Measurements from ENCODE around the gene IL5. TPM values are rescaled to one million over a fixed set of nuclear protein-coding genes. Genes with fewer than 3 reads are reported as not detected.

The IL5 gene
- not detected in 5 replicates for total RNA-seq (2022; extraction: Qiagen RNA extraction)

DNA sequence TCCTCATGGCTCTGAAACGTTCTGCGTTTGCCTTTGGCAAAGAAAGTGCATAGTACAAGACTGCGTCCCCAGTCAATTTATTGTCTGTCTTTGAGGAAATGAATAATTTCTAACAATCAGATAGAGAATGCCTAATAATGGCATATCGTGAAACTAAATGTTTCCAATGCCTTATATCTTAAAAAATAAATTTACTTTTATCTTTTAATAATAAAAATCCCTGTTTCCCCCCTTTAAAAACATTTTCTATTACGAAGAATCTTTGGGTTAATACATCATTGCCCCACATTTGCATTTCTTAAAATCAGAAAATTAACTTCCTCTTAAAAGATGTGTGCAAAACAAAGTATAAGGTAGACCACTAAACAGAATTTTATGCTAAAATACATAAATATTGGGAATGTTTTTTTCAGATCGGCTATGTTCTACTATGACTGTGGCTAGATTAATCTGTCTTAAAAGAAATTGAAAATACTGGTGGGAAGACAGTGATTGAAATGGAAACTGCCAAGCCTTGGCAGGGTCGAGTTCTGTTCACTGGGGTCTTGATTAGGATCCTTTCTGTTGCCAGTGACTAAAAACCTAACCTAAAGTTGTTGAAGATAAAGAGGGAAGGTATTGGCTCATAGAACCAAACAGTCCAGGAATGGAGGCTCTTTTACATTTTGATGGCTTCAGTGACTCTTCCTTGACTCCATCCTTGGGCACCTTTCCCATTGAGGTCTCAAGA is at the start of gene IL5:
Gene IL5 (minus strand): TSS at position 51 of the 730 bp plus-strand sequence. CDS start 44 bp downstream, at position 7.

DNA sequence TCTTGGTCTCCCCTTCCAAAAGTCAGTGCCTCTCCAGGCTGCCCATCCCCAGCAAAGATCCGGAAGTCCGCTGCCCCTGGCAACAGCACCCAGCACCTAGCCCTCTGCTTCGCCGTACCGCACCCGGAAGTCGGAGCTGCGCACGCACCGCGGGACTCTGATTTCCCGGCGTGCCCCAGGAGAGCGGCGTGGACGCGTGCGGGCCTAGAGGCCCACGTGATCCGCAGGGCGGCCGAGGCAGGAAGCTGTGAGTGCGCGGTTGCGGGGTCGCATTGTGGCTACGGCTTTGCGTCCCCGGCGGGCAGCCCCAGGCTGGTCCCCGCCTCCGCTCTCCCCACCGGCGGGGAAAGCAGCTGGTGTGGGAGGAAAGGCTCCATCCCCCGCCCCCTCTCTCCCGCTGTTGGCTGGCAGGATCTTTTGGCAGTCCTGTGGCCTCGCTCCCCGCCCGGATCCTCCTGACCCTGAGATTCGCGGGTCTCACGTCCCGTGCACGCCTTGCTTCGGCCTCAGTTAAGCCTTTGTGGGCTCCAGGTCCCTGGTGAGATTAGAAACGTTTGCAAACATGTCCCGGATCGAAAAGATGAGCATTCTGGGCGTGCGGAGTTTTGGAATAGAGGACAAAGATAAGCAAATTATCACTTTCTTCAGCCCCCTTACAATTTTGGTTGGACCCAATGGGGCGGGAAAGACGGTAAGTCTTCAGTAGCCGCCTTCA is 13.6 kb upstream of the IL5 start, which contains the start of gene RAD50:
Gene RAD50 (plus strand): TSS at position 215 of the 715 bp plus-strand sequence. CDS start 348 bp downstream, at position 563.

Other genes with a start within 250 kb of the IL5 start
- gene SLC22A4, start 249.1 kb downstream of the IL5 start, total RNA-seq (2022; extraction: Qiagen RNA extraction) = 5.3 to 5.7 TPM (median 5.5 TPM) in 5 replicates
- gene SLC22A5, start 173.8 kb downstream of the IL5 start, total RNA-seq (2022; extraction: Qiagen RNA extraction) = 45.6 to 49.9 TPM (median 47.2 TPM) in 5 replicates
- 30.3 to 37.8 TPM (median 33.7 TPM) in 5 replicates for gene IRF1, start 52.7 kb downstream of the IL5 start, total RNA-seq (2022; extraction: Qiagen RNA extraction)
- 26.0 to 33.7 TPM (median 28.7 TPM) in 5 replicates for gene RAD50, start 13.5 kb upstream of the IL5 start, total RNA-seq (2022; extraction: Qiagen RNA extraction)
- 0.11 to 0.14 TPM in 2 of 5 replicates, not detected in the others for gene IL13, start 114.7 kb upstream of the IL5 start, total RNA-seq (2022; extraction: Qiagen RNA extraction)
- gene IL4, start 130.5 kb upstream of the IL5 start, total RNA-seq (2022; extraction: Qiagen RNA extraction) = not detected in 5 replicates
- 6.3 to 11.4 TPM (median 8.6 TPM) in 5 replicates for gene KIF3A, start 194.0 kb upstream of the IL5 start, total RNA-seq (2022; extraction: Qiagen RNA extraction)
- 0.05 to 0.39 TPM (median 0.21 TPM) in 4 of 5 replicates, not detected in the other for gene CCNI2, start 203.9 kb upstream of the IL5 start, total RNA-seq (2022; extraction: Qiagen RNA extraction)
- 16.2 to 21.1 TPM (median 20.2 TPM) in 5 replicates for gene SEPTIN8, start 233.7 kb upstream of the IL5 start, total RNA-seq (2022; extraction: Qiagen RNA extraction)